Naive thymus-derived CD4-positive, alpha-beta T cell (primary cell): ENCODE measurements around the gene AP1G2. TPM values are rescaled to one million over a fixed set of nuclear protein-coding genes. Genes with fewer than 3 reads are reported as not detected.
A peak's percentile ranks its signal among the peaks of the same experiment; 100 is the strongest.

Source experiments
- ATAC-seq: fragments of 150-1000 bp; cut with Tn5 transposase; 2 replicates; pipeline ENCODE4 v1.10.0; 2021; ENCODE audit warnings: mild to moderate bottlenecking, moderate library complexity
- CTCF ChIA-PET: fragments of 350-600 bp; sonication (Branson Sonifier 250); formaldehyde crosslinking; loops from one replicate; lab custom pipeline; 2021; ENCODE audit warnings: antibody characterized with exemption; lab: Charles Lee
- POLR2A ChIA-PET: fragments of 350-600 bp; sonication (Branson Sonifier 250); formaldehyde crosslinking; loops from one replicate; lab custom pipeline; 2021; ENCODE audit warnings: antibody characterized with exemption, inconsistent platforms; lab: Charles Lee
- DNase-seq, 9 donors: peaks; one replicate each; pipeline versions ENCODE4 v3.0.0 to v3.0.0-alpha.2; 2020 to 2022; ENCODE audit warnings: mixed read lengths in 1 of 9
- H3K27ac ChIP-seq: one replicate; pipeline ENCODE4 v1.7.0; 2013; ENCODE audit warnings: mild to moderate bottlenecking, low read depth, low read length, moderate library complexity
- H3K27me3 ChIP-seq, 2 donors: one replicate each; pipeline ENCODE4 v1.7.0; 2013; ENCODE audit warnings: low read length in 2 of 2, mild to moderate bottlenecking in 2 of 2, moderate library complexity in 2 of 2; ENCODE audit not compliant: control insufficient read depth in 2 of 2, insufficient read depth in 2 of 2
- H3K36me3 ChIP-seq, 3 experiments: 1 replicate in 2 of 3; 2 replicates in 1 of 3; pipeline ENCODE4 v1.7.0; 2013; ENCODE audit warnings: low read length in 3 of 3, mild to moderate bottlenecking in 3 of 3, moderate library complexity in 1 of 3; ENCODE audit not compliant: insufficient read depth in 3 of 3, control insufficient read depth in 2 of 3
- H3K4me1 ChIP-seq, 2 donors: one replicate each; pipeline ENCODE4 v1.7.0; 2013; ENCODE audit warnings: low read length in 2 of 2, mild to moderate bottlenecking in 2 of 2, moderate library complexity in 1 of 2; ENCODE audit not compliant: control insufficient read depth in 2 of 2, insufficient read depth in 2 of 2
- H3K4me3 ChIP-seq: 2 replicates; pipeline ENCODE4 v1.7.0; 2013; ENCODE audit warnings: mild to moderate bottlenecking, low read length
- H3K9me3 ChIP-seq, 3 experiments: 1 replicate in 2 of 3; 2 replicates in 1 of 3; pipeline ENCODE4 v1.7.0; 2013; ENCODE audit warnings: low read length in 3 of 3; ENCODE audit not compliant: control insufficient read depth in 2 of 3
- H3K27ac Mint-ChIP-seq, 9 donors: one replicate each; pipeline ENCODE4 v1.8.0; 2020 to 2022; ENCODE audit warnings: mixed read lengths in 9 of 9, mild to moderate bottlenecking in 8 of 9, moderate library complexity in 5 of 9, inconsistent platforms in 2 of 9
- H3K27me3 Mint-ChIP-seq, 5 donors: one replicate each; pipeline ENCODE4 v1.8.0; 2021 to 2022; ENCODE audit warnings: mixed read lengths in 5 of 5, mild to moderate bottlenecking in 1 of 5
- H3K36me3 Mint-ChIP-seq, 5 donors: one replicate each; pipeline ENCODE4 v1.8.0; 2020 to 2022; ENCODE audit warnings: mixed read lengths in 5 of 5, mild to moderate bottlenecking in 3 of 5, inconsistent platforms in 1 of 5
- H3K4me1 Mint-ChIP-seq, 7 donors: one replicate each; pipeline ENCODE4 v1.8.0; 2020 to 2022; ENCODE audit warnings: mixed read lengths in 7 of 7, mild to moderate bottlenecking in 3 of 7, inconsistent platforms in 1 of 7
- H3K4me3 Mint-ChIP-seq, 10 donors: one replicate each; pipeline ENCODE4 v1.8.0; 2020 to 2022; ENCODE audit warnings: mild to moderate bottlenecking in 10 of 10, mixed read lengths in 10 of 10, moderate library complexity in 6 of 10, inconsistent platforms in 2 of 10
- H3K9me3 Mint-ChIP-seq, 11 donors: one replicate each; pipeline ENCODE4 v1.8.0; 2020 to 2022; ENCODE audit warnings: mixed read lengths in 11 of 11, mild to moderate bottlenecking in 4 of 11, inconsistent platforms in 1 of 11, moderate library complexity in 1 of 11
- intact Hi-C, 2 donors: fragments of 100-400 bp; cut with micrococcal nuclease; formaldehyde crosslinking; loops; one replicate each; pipeline ENCODE4 v1.15.1; 2023
- polyA plus RNA-seq, 2 donors: library from polyadenylated mRNA; unstranded; fragments of 300-500 nt; fragmentation: Illumina TruSeq; gene quantifications; one replicate each; pipeline ENCODE4 v1.2.3, GENCODE V29; 2021
- total RNA-seq, 6 experiments: library from RNA in 5 of 6; stranded (reverse) in 5 of 6; gene quantifications; 1 replicate in 5 of 6; 2 replicates in 1 of 6; pipeline ENCODE4 v1.2.3 and lab custom pipeline; 2021 to 2026

The AP1G2 gene
- total and polyA plus RNA-seq, 7 experiments from 2014 or later, result 66.4 to 548 (median 270) TPM

DNA sequence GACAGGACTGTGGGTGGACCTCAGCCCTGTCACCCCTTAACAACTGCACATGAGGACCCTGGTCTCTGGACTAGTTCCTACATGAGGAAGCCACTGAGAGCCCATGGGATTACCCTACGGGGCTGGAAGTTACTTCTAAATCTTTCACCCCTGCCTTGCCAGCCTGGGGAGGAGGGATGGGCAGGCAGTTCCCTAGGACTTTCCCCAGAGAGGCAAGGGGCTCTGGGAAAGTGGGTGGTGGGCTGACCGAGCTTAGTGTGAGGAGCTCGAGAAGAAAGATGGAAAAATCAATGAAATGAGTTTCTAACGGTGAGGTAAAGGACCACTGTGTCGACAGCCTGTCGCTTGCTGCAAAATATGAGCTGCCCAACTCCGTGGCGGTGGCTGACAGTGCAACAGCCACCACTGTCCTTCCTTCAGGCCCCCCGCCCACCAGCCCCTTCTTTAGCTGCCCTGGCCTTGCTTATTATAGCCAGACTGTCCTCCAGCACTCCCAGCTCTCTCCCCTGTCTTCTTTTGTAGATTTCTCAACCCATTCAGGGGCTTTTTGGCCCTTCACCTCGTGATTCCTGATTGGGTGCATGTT is 21.0 kb downstream of the AP1G2 start:
- Mint-ChIP-seq H3K9me3 (no peaks in the 10 kb centered on the region), H3K4me1 (peaks cover 0 to 4% (median 0%) of the 10 kb centered on the region in 7 donors), H3K27me3 (peaks cover 0 to 4% (median 0%) of the 10 kb centered on the region in 5 donors), H3K36me3 (no peaks in the 10 kb centered on the region), H3K27ac (no peak overlapping the region), H3K4me3 (no peak overlapping the region)
- DNase-seq, result no peak
- Histone ChIP-seq H3K36me3 (no peaks in the 10 kb centered on the region), H3K4me3 (no peak overlapping the region), H3K9me3 (no peaks in the 10 kb centered on the region), H3K4me1 (peaks cover 7 to 8% of the 10 kb centered on the region in 2 donors), H3K27ac (no peak overlapping the region), H3K27me3 (peaks cover 3 to 5% of the 10 kb centered on the region in 2 donors)
- ChIA-PET CTCF (interaction anchor here (0.6 to 0.9 kb wide), 2 partner anchors 72 to 696 kb away, joined by 3 read pairs; partner anchors contain the start of gene TINF2), POLR2A (no interaction called here)
- no peak for ATAC-seq
- intact Hi-C loops, result no loop called here

DNA sequence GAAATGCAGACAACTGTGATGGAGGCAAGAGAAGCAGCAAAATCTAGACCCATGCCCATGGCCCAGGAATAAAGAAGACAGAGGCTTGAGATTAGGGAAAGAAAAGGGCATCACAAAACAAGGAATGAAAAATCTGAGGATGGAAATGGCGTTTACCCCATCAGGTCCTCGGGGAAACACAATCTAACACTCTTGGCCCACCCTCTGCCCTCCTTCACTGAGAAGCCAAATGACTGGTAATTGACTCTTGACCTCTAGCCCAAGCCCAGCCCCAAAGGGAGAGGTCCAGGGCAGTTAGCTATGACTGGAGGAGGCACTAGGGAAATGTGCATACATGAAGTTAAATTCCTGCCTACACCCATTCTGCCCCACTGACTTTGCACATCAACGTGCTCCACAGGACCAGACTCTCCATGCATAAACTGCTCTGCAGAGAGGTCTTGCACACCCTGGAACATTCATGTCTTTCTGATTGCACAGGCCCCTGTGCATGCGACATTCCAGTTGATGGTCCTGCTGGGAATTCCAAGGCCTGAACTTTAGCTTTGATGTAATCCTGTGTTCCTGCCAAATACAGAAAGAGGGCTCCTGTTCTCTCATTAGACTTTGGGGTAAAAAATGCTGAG is 21.7 kb downstream of the AP1G2 start:
- H3K4me1 Mint-ChIP-seq, result peaks cover 0 to 4% (median 0%) of the 10 kb centered on the region in 7 donors
- H3K27ac Mint-ChIP-seq, result no peak overlapping the region
- no peak overlapping the region for H3K4me3 Mint-ChIP-seq
- intact Hi-C loops, result no loop called here
- peaks cover 0 to under 1% (median 0%) of the 10 kb centered on the region in 5 donors for H3K27me3 Mint-ChIP-seq
- H3K9me3 Mint-ChIP-seq, result no peaks in the 10 kb centered on the region
- Histone ChIP-seq H3K4me1 (peaks cover 3 to 4% of the 10 kb centered on the region in 2 donors), H3K9me3 (no peaks in the 10 kb centered on the region), H3K4me3 (no peak overlapping the region), H3K27me3 (peaks cover 3 to 5% of the 10 kb centered on the region in 2 donors), H3K27ac (no peak overlapping the region), H3K36me3 (no peaks in the 10 kb centered on the region)
- H3K36me3 Mint-ChIP-seq, result no peaks in the 10 kb centered on the region
- DNase-seq (no peak), ATAC-seq (no peak)
- CTCF ChIA-PET, result interaction anchor here (0.9 kb wide), 1 partner anchor 71 kb away, joined by 3 read pairs; no protein-coding TSS in a partner anchor
- POLR2A ChIA-PET, result no interaction called here

DNA sequence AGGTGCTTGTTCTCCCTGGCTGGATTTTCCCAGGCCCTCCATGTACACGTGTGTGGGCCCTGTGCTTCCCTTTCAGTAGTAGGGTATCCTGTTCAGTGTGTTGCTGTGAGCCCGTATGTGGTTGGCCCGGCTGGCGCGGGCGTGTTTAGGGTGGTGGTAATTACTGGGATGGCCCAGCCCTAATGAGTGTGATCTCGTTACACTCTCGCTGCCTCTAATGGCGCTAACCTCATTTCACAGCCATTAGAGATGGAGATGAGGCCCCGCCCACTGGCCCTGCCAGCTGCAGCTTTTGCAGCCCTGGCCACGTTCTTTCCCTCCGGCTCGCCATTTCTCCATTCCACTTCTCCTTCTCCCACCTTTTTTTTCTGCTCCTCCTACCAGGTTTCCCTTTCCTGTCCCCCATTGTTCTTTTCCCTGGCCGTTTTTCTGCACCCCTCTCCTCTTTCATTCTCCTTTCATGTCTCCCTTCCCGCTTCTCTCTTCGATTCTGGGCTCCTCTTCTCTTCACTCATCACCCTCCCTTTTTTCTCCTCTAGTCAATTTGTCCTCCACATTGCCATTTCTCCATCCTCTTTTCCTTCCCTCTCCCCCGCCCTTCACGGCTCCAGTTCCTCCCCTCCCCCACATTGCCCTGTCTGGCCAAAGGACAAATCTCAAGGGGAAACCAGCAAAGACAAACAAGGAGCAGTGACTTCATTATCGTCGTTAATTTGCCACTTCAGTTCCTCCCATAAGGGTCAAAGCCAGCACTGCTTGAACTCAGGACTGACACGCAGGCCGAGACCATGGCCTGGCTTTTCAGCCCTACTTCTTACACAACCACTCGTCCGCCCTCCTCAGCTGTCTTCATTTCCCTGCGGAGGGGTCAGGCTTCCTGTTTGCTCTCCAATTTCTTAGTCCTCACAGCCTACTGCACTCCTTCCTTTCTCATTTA is 22.8 kb downstream of the AP1G2 start:
- Histone ChIP-seq H3K27ac (no peak overlapping the region), H3K4me3 (no peak overlapping the region), H3K27me3 (peaks cover under 1 to 3% of the 10 kb centered on the region in 2 donors), H3K36me3 (no peaks in the 10 kb centered on the region), H3K4me1 (no peaks in the 10 kb centered on the region), H3K9me3 (no peaks in the 10 kb centered on the region)
- ATAC-seq, result no peak
- intact Hi-C loops, result no loop called here
- Mint-ChIP-seq H3K9me3 (no peaks in the 10 kb centered on the region), H3K36me3 (no peaks in the 10 kb centered on the region), H3K27ac (no peak overlapping the region), H3K27me3 (no peaks in the 10 kb centered on the region), H3K4me3 (no peak overlapping the region), H3K4me1 (peaks cover 0 to 4% (median 0%) of the 10 kb centered on the region in 7 donors)
- no peak for DNase-seq
- ChIA-PET CTCF (no interaction called here), POLR2A (no interaction called here)

DNA sequence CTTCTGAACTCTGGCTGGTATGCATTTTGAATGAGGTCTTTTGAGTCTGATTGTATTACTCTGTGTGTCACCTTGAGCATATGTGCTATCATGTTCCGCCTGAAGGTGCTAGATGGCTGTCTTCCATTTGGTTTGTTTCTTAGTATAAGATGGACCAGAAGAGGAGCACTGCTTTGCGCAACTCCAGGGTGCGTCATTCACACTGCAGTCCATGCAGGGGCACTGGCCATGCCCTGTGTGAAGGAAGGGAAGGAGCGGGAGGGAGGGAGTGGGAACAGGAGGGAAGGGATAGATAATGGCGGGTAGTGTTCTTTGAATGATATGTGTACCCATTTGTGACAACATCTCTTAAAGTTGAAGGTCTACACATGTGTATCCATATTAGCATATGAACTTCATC is 24.2 kb downstream of the AP1G2 start:
- intact Hi-C loops, result no loop called here
- H3K27me3 ChIP-seq, result no peaks in the 10 kb centered on the region
- H3K9me3 ChIP-seq, result no peaks in the 10 kb centered on the region
- no peaks in the 10 kb centered on the region for H3K4me1 ChIP-seq
- H3K27ac ChIP-seq, result no peak overlapping the region
- no peak overlapping the region for H3K4me3 Mint-ChIP-seq
- H3K27ac Mint-ChIP-seq, result no peak overlapping the region
- DNase-seq (no peak), ATAC-seq (no peak)
- H3K4me3 ChIP-seq, result no peak overlapping the region
- POLR2A ChIA-PET, result no interaction called here
- H3K36me3 ChIP-seq, result no peaks in the 10 kb centered on the region
- no peaks in the 10 kb centered on the region for H3K27me3 Mint-ChIP-seq
- CTCF ChIA-PET, result interaction anchor here (1.1 to 6.3 kb wide), 2 partner anchors 13 to 66 kb away, joined by 5 to 43 read pairs; no protein-coding TSS in a partner anchor
- H3K4me1 Mint-ChIP-seq, result peaks cover 0 to 10% (median 0%) of the 10 kb centered on the region in 7 donors
- no peaks in the 10 kb centered on the region for H3K9me3 Mint-ChIP-seq
- no peaks in the 10 kb centered on the region for H3K36me3 Mint-ChIP-seq

DNA sequence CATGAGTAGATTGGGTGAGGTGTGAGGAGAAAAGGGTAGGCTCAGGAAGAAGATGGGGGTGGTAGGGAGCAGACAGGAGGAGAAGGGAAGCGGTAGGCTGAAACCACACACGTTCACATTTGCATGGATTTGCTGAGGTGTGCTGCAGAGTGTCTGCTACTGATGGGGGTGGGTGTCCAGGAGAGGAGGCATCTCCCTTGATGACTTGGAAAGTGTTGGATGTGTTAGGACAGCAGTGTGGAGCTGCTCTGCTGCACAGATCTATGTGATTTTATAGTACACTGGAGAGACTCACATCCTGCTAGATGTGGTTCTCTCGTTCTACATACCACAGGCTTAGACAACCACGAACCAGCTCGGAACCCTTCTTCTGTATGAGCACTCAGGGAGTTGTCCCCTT is 25.3 kb downstream of the AP1G2 start:
- Mint-ChIP-seq H3K36me3 (no peaks in the 10 kb centered on the region), H3K4me3 (no peak overlapping the region), H3K4me1 (peaks cover 0 to 10% (median 0%) of the 10 kb centered on the region in 7 donors), H3K27ac (peak overlapping the region in 1 of 9 donors; percentile 21), H3K9me3 (no peaks in the 10 kb centered on the region), H3K27me3 (no peaks in the 10 kb centered on the region)
- Histone ChIP-seq H3K4me1 (no peaks in the 10 kb centered on the region), H3K9me3 (no peaks in the 10 kb centered on the region), H3K27me3 (no peaks in the 10 kb centered on the region), H3K36me3 (no peaks in the 10 kb centered on the region), H3K27ac (no peak overlapping the region), H3K4me3 (no peak overlapping the region)
- intact Hi-C loops, result no loop called here
- no peak for DNase-seq
- ChIA-PET POLR2A (interaction anchor here (1.2 kb wide), 1 partner anchor 67 kb away, joined by 3 read pairs; no protein-coding TSS in a partner anchor), CTCF (interaction anchor here (1.1 to 6.3 kb wide), 3 partner anchors 10 to 65 kb away, joined by 3 to 43 read pairs (median 5); partner anchors contain the start of gene ZFHX2)
- ATAC-seq, result no peak

DNA sequence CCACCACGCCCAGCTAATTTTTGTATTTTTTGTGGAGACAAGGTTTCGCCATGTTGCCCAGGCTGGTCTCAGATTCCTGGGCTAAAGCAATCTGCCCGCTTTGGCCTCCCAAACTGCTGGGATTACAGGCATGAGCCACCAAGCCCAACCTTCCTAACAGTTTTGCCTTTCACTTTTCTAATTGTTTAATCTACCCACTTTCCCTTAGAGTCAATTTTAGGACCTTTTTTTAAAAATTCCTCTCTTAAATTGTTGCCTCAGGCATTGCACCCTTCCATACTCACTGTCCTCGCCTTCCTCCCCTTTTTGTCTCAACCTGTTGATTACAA is 27.5 kb downstream of the AP1G2 start:
- intact Hi-C loops, result no loop called here
- Histone ChIP-seq H3K9me3 (no peaks in the 10 kb centered on the region), H3K4me3 (no peak overlapping the region), H3K36me3 (no peaks in the 10 kb centered on the region), H3K27ac (no peak overlapping the region), H3K27me3 (no peaks in the 10 kb centered on the region), H3K4me1 (no peaks in the 10 kb centered on the region)
- ATAC-seq, result no peak
- Mint-ChIP-seq H3K4me3 (no peak overlapping the region), H3K27me3 (no peaks in the 10 kb centered on the region), H3K4me1 (peaks cover 0 to 10% (median 0%) of the 10 kb centered on the region in 7 donors), H3K9me3 (no peaks in the 10 kb centered on the region), H3K27ac (no peak overlapping the region), H3K36me3 (no peaks in the 10 kb centered on the region)
- ChIA-PET CTCF (interaction anchor here (0.6 to 6.3 kb wide), 4 partner anchors 20 to 273 kb away, joined by 4 to 43 read pairs (median 17); no protein-coding TSS in a partner anchor), POLR2A (interaction anchor here (0.6 kb wide), 1 partner anchor 224 kb away, joined by 3 read pairs; no protein-coding TSS in a partner anchor)
- DNase-seq, result no peak
